Mesenteric fat pad (tissue), 1 donor: ENCODE measurements around the gene CCDC195. TPM values are rescaled to one million over a fixed set of nuclear protein-coding genes. Genes with fewer than 3 reads are reported as not detected.
"Not testable (repeated sequence)": the region's sequence is repeated elsewhere in the genome, so short reads cannot be mapped to it uniquely, and the experiment has no call there.

Experiments
- DNase-seq: peaks from one replicate; pipeline ENCODE4 v3.0.0-alpha.2; 2020; ENCODE audit warnings: low spot score
- total RNA-seq: library from RNA; stranded (reverse); fragmentation: NEBNext Ultra II Directional; extraction: Animal tissue kit (Norgen Biotek cat#: 25700); gene quantifications from one replicate; pipeline ENCODE4 v1.2.1, GENCODE V29; 2021
- donor health status: DM: yes; HTN: yes; CAD: no.

CCDC195 gene
- total RNA-seq, 1 donor from 2014 or later, result not detected

GRCh38 chr2:224691563-224691962, 24.6 kb downstream of the CCDC195 start:
- no peak for DNase-seq

- no peak for DNase-seq
These were observed 25.3 kb downstream of the CCDC195 start for GRCh38 chr2:224690868-224691267.

GRCh38 chr2:224689539-224689938, 26.6 kb downstream of the CCDC195 start:
- no peak for DNase-seq

GRCh38 chr2:224688997-224689396, 27.2 kb downstream of the CCDC195 start:
- DNase-seq, result no peak

GRCh38 chr2:224687156-224687555, 29.0 kb downstream of the CCDC195 start:
- DNase-seq, result no peak

- DNase-seq, result no peak
These were observed 31.0 kb downstream of the CCDC195 start for GRCh38 chr2:224685121-224685520.

- DNase-seq, result no peak
These were observed 34.0 kb downstream of the CCDC195 start for GRCh38 chr2:224682134-224682533.

- DNase-seq, result no peak
These were observed 44.4 kb downstream of the CCDC195 start for GRCh38 chr2:224671731-224672130.

- DNase-seq, result no peak
These were observed 46.0 kb downstream of the CCDC195 start for GRCh38 chr2:224670203-224670602.

- no peak for DNase-seq
These were observed 46.7 kb downstream of the CCDC195 start for GRCh38 chr2:224669449-224669848.

- DNase-seq, result no peak
These were observed 47.8 kb downstream of the CCDC195 start for GRCh38 chr2:224668123-224668909.

GRCh38 chr2:224666951-224667553, 49.1 kb downstream of the CCDC195 start:
- DNase-seq, result no peak

- DNase-seq, result not testable (repeated sequence)
These were observed 52.8 kb downstream of the CCDC195 start for GRCh38 chr2:224663322-224663721.

GRCh38 chr2:224661708-224662107, 54.5 kb downstream of the CCDC195 start:
- not testable (repeated sequence) for DNase-seq

GRCh38 chr2:224659714-224660113, 56.5 kb downstream of the CCDC195 start:
- no peak for DNase-seq

GRCh38 chr2:224658780-224659405, 57.3 kb downstream of the CCDC195 start:
- no peak for DNase-seq

GRCh38 chr2:224657349-224657748, 58.8 kb downstream of the CCDC195 start:
- DNase-seq, result no peak

- no peak for DNase-seq
These were observed 61.1 kb downstream of the CCDC195 start for GRCh38 chr2:224655006-224655537.
